Measurements from ENCODE around the gene PSMD5. TPM values are rescaled to one million over a fixed set of nuclear protein-coding genes. Genes with fewer than 3 reads are reported as not detected.

PSMD5 gene
- total RNA-seq, 1 experiment from 2014 or later, result 64.9 TPM

DNA sequence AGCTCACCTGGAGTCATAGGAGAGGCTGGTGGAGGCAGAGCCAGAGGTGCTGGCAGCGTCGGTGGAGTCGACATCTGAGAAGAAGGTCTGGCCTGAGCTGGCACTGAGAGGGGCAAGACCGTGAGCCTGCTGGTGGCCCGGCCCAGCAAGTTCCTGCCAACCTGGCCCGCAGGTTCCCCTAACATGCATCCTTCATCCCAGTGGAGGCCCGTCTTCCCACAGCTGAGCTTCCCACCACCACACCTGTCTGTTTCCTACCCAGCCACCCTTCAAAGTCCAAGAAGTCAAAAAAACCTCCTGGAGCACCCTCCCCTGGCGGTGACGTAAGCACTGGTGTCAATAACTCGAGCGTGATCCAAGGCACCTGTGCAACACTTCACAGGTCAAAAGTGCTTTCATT, 17.4 kb upstream of the PSMD5 start:
- no peak overlapping the region for H3K4me3 ChIP-seq (ENCODE audit: low read depth, low read length, poor library complexity, severe bottlenecking)
- no TSS peak for BruUV-seq (replicated peaks)
- no peak for DNase-seq (ENCODE audit: low spot score)
- no peak overlapping the region for H3K27ac ChIP-seq (ENCODE audit: low read depth, low read length, poor library complexity, severe bottlenecking)
- H3K4me1 ChIP-seq (ENCODE audit: insufficient read depth, low read length, poor library complexity, severe bottlenecking), result no peaks in the 10 kb centered on the region
- POLR2A ChIA-PET (ENCODE audit: low non-redundant PET), result no interaction called here
- TF ChIP-seq, protein P1, sequence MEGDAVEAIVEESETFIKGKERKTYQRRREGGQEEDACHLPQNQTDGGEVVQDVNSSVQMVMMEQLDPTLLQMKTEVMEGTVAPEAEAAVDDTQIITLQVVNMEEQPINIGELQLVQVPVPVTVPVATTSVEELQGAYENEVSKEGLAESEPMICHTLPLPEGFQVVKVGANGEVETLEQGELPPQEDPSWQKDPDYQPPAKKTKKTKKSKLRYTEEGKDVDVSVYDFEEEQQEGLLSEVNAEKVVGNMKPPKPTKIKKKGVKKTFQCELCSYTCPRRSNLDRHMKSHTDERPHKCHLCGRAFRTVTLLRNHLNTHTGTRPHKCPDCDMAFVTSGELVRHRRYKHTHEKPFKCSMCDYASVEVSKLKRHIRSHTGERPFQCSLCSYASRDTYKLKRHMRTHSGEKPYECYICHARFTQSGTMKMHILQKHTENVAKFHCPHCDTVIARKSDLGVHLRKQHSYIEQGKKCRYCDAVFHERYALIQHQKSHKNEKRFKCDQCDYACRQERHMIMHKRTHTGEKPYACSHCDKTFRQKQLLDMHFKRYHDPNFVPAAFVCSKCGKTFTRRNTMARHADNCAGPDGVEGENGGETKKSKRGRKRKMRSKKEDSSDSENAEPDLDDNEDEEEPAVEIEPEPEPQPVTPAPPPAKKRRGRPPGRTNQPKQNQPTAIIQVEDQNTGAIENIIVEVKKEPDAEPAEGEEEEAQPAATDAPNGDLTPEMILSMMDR (conservative IDR thresholded peaks at IDR 0.05; ENCODE audit: low read depth, low read length), result no peak
- TF ChIP-seq EZH2 (IDR thresholded peaks at IDR 0.05; ENCODE audit: borderline replicate concordance, low read depth, low read length, poor library complexity, severe bottlenecking), result no peak
- no peaks in the 10 kb centered on the region for H3K27me3 ChIP-seq (replicated peaks; ENCODE audit: insufficient read depth, low read depth, low read length, poor library complexity)
- intact Hi-C loops (cut with micrococcal nuclease; ENCODE audit: unreplicated experiment), result no loop called here
- H3K9me3 ChIP-seq (ENCODE audit: low read depth, low read length, poor library complexity, severe bottlenecking), result no peaks in the 10 kb centered on the region
- H3K36me3 ChIP-seq (ENCODE audit: insufficient read depth, low read length, poor library complexity, severe bottlenecking), result peaks cover 28% of the 10 kb centered on the region
- CTCF ChIA-PET, result no interaction called here

DNA sequence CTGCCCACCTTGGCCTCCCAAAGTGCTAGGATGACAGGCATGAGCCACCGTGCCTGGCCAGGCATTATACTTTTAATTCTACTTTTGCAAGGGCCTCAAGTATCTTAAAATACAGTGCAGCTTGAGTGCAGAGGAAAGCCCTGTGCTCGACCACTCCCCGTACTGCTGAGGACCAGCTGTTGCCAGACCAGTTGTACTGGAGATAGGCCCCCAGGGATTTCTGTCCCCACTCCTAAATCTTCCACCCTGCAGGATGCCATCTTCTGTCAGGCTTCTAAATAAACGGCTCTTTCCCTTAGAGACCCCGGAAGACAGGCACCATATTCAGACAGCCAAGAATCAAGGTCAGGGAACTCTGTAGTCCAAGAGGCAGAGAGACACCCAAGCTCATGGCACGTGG, 16.6 kb upstream of the PSMD5 start:
- Histone ChIP-seq H3K9me3 (ENCODE audit: low read depth, low read length, poor library complexity, severe bottlenecking) (no peaks in the 10 kb centered on the region), H3K36me3 (ENCODE audit: insufficient read depth, low read length, poor library complexity, severe bottlenecking) (peaks cover 27% of the 10 kb centered on the region), H3K4me3 (ENCODE audit: low read depth, low read length, poor library complexity, severe bottlenecking) (no peak overlapping the region), H3K27ac (ENCODE audit: low read depth, low read length, poor library complexity, severe bottlenecking) (no peak overlapping the region), H3K4me1 (ENCODE audit: insufficient read depth, low read length, poor library complexity, severe bottlenecking) (no peaks in the 10 kb centered on the region), H3K27me3 (replicated peaks; ENCODE audit: insufficient read depth, low read depth, low read length, poor library complexity) (no peaks in the 10 kb centered on the region)
- no peak for DNase-seq (ENCODE audit: low spot score)
- ChIA-PET POLR2A (ENCODE audit: low non-redundant PET) (no interaction called here), CTCF (no interaction called here)
- no peak for TF ChIP-seq EZH2 (IDR thresholded peaks at IDR 0.05; ENCODE audit: borderline replicate concordance, low read depth, low read length, poor library complexity, severe bottlenecking)
- TF ChIP-seq, protein P1 (conservative IDR thresholded peaks at IDR 0.05; ENCODE audit: low read depth, low read length), result no peak
- intact Hi-C loops (cut with micrococcal nuclease; ENCODE audit: unreplicated experiment), result no loop called here
- BruUV-seq (replicated peaks), result no TSS peak

DNA sequence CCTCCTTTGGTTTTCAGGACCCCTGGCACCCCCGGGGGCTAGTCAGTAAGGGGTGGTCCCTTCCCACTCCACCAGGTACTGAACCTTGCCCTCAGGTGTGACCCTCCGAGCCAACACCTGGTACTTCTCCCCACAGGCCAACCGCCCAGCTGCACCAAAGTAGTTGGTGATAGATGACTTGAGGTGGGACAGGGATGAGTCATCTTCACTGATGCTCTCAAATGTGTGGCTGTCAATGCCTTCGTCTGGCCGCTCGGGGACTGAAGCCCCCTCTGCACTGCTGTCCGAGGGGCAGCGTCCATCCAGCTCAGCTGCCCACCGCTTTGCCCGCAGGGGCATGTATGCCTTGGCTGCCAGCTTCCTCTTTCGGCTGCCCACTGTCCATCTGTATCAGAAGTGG, 15.2 kb upstream of the PSMD5 start:
- CTCF ChIA-PET, result no interaction called here
- no peak for TF ChIP-seq EZH2 (IDR thresholded peaks at IDR 0.05; ENCODE audit: borderline replicate concordance, low read depth, low read length, poor library complexity, severe bottlenecking)
- TF ChIP-seq, protein P1 (conservative IDR thresholded peaks at IDR 0.05; ENCODE audit: low read depth, low read length), result no peak
- peaks cover 20% of the 10 kb centered on the region for H3K36me3 ChIP-seq (ENCODE audit: insufficient read depth, low read length, poor library complexity, severe bottlenecking)
- H3K27ac ChIP-seq (ENCODE audit: low read depth, low read length, poor library complexity, severe bottlenecking), result no peak overlapping the region
- POLR2A ChIA-PET (ENCODE audit: low non-redundant PET), result no interaction called here
- intact Hi-C loops (cut with micrococcal nuclease; ENCODE audit: unreplicated experiment), result no loop called here
- no peaks in the 10 kb centered on the region for H3K27me3 ChIP-seq (replicated peaks; ENCODE audit: insufficient read depth, low read depth, low read length, poor library complexity)
- no peak overlapping the region for H3K4me3 ChIP-seq (ENCODE audit: low read depth, low read length, poor library complexity, severe bottlenecking)
- DNase-seq (ENCODE audit: low spot score), result no peak
- BruUV-seq (replicated peaks), result no TSS peak
- H3K4me1 ChIP-seq (ENCODE audit: insufficient read depth, low read length, poor library complexity, severe bottlenecking), result no peaks in the 10 kb centered on the region
- no peaks in the 10 kb centered on the region for H3K9me3 ChIP-seq (ENCODE audit: low read depth, low read length, poor library complexity, severe bottlenecking)

Data from A673 (cell line).